ENCODE data around the gene TMCC3.

DNA sequence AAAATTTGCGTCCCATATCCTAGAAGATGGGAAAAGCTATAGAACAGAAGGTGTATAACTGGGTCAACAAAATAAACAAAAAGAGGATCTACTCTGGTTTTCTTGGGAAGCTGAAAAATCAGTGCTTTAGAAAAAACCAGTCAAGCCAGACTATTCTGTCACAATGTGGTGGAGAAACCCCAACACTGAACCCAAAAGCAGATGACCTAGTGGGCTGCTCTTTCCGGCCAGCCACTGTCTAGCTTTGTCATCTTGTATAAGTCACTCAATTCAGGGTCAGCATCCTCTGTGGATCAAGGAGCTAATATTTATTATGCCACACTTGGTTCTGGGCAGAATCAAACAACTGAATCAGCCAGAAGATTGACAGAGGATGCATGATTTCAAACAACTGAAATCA is 26.6 kb upstream of the TMCC3 start:
- TF ChIP-seq, protein P1, sequence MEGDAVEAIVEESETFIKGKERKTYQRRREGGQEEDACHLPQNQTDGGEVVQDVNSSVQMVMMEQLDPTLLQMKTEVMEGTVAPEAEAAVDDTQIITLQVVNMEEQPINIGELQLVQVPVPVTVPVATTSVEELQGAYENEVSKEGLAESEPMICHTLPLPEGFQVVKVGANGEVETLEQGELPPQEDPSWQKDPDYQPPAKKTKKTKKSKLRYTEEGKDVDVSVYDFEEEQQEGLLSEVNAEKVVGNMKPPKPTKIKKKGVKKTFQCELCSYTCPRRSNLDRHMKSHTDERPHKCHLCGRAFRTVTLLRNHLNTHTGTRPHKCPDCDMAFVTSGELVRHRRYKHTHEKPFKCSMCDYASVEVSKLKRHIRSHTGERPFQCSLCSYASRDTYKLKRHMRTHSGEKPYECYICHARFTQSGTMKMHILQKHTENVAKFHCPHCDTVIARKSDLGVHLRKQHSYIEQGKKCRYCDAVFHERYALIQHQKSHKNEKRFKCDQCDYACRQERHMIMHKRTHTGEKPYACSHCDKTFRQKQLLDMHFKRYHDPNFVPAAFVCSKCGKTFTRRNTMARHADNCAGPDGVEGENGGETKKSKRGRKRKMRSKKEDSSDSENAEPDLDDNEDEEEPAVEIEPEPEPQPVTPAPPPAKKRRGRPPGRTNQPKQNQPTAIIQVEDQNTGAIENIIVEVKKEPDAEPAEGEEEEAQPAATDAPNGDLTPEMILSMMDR (IDR thresholded peaks at IDR 0.05), result no peak
- no peak for TF ChIP-seq POLR2AphosphoS5 (IDR thresholded peaks at IDR 0.05; ENCODE audit: low read depth, low read length)

Measured in Panc1 (cell line).